ENCODE measurements around the gene EID1.

EID1 gene

DNA sequence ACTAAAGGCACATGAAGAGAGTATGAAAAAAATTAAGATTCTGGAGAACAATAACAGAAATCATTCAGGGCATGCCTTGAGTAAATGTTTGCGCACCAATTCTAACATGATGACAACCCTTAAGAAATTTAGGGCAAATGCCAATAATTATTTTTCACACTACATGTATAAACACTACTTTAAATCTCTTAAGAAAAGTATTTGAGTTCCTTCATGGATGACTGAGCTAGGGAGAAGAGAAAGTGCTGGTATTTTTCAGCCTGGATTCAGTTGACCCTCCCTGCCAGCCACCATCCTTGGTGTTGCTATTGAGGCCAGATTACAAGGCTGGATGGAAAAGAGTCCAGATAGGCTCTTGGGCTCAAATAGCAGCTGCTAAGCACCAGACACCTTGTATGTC, 8.0 kb upstream of the EID1 start:
- no peak for DNase-seq (ENCODE audit: low spot score)
- TF ChIP-seq, protein P1, sequence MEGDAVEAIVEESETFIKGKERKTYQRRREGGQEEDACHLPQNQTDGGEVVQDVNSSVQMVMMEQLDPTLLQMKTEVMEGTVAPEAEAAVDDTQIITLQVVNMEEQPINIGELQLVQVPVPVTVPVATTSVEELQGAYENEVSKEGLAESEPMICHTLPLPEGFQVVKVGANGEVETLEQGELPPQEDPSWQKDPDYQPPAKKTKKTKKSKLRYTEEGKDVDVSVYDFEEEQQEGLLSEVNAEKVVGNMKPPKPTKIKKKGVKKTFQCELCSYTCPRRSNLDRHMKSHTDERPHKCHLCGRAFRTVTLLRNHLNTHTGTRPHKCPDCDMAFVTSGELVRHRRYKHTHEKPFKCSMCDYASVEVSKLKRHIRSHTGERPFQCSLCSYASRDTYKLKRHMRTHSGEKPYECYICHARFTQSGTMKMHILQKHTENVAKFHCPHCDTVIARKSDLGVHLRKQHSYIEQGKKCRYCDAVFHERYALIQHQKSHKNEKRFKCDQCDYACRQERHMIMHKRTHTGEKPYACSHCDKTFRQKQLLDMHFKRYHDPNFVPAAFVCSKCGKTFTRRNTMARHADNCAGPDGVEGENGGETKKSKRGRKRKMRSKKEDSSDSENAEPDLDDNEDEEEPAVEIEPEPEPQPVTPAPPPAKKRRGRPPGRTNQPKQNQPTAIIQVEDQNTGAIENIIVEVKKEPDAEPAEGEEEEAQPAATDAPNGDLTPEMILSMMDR (IDR thresholded peaks at IDR 0.05; ENCODE audit: extremely low read depth, missing control alignments): no peak

DNA sequence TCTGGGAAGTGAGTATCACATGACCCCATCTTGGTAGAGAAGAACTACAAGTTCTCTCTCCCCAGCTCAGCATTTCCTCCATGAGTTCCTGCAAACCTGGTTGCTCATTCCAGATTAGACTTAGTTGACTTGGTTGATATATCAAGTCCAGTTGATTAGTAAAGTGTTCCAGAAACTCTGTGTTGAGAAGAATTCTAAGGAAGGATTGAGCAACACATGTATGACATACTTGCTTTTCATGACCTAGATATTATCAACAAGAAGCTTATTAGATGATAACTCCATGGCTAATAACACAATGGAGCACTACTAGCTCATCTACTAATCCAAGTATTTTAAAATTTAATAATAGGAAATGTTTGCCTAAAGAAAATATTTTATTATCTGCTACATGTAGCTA, 6.4 kb upstream of the EID1 start:
- TF ChIP-seq, protein P1 (IDR thresholded peaks at IDR 0.05; ENCODE audit: extremely low read depth, missing control alignments): no peak
- no peak for DNase-seq (ENCODE audit: low spot score)

DNA sequence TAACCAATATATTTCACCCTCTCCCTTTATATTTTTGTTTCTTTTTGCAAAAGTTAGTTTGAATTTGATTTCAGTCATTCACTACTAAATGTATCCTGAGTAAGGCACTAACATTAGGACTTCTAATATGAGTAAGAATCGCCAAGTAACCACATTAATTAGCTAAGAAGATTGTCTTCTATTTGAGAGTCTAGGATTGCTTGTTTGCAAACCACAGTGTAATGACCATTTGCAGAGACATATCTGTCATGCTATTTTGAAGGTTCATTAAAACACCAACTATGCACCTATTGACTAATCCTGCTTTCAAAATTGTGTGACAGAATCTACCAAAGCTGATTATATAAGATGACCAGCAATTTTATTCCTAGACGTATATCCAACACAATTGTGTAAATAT, 5.3 kb upstream of the EID1 start:
- no peak for DNase-seq (ENCODE audit: low spot score)
- TF ChIP-seq, protein P1 (IDR thresholded peaks at IDR 0.05; ENCODE audit: extremely low read depth, missing control alignments): no peak

DNA sequence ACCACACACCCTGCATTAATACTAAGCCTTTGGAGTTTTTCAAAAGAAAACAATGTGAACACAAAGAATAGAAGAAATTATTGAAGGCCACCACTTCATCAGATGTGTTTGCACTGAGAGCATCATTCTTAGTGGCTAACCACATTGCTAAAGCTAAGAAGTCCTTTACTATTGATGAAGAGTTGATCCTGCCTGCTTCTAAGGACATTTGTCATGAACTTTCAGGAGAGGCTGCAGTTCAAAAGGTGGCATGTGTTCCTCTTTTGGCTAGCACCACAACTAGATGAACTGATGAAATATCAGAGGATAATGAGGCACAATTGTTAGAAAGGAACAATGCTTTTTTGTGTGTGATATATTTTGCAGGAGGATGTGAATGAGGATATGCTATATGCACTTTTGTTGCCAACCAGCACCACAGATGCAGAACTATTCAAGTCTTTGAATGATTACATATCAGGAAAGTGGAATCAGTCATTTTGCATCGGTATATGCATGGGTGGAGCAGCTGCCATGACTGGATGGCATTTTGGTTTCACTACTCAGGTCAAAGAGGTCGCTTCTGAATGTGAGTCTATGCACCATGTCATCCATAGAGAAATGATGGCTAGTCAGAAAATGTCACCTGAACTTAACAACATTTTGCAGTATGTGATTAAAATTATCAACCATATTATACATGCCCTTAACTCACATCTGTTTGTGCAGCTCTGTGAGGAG, 2.5 kb upstream of the EID1 start:
- DNase-seq (ENCODE audit: low spot score): no peak
- TF ChIP-seq, protein P1 (IDR thresholded peaks at IDR 0.05; ENCODE audit: extremely low read depth, missing control alignments): no peak

DNA sequence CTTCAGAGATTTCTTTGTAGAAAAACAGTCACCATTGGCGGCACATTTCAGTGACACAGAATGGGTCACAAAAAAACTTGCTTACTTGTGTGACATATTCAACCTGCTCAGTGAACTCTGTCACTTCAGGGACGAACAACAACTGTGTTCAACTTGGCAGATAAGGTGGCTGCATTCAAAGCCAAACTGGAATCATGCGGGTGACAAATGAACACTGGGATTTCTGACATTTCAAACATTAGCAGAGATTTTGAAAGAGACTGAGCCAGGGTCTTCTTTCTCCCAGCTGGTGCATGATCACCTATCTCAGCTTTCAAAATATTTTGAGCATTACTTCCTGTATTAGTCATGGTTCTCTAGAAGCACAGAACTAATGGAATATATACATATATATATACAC, 1.9 kb upstream of the EID1 start:
- DNase-seq (ENCODE audit: low spot score): no peak
- TF ChIP-seq, protein P1 (IDR thresholded peaks at IDR 0.05; ENCODE audit: extremely low read depth, missing control alignments): no peak

DNA sequence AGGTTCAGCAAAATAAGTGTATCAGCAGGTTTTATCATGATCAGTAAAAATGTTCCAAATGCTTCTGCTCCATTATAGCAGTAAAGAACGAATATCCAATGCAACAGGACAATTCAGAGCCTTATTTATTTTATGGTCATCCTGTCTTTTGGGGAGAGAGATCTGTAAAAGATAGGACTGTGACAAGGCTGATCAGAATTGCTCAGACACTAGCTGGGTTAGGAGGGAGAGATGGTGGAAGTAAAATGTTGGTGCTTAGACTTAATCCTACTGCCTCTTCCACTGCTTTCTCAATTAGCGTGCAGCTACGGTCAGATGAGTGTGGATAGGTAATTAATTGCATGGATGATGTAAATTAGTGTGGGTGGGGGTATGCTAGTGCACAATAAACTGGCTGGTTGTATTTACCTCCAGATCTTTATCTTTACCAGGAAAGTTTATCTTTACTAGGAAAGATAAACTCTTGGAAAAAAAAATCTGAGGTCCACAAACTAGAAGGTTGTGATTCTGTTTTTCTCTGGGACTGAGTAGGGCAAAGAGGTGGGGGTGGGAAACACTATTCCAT, 2.2 kb downstream of the EID1 start:
- DNase-seq (ENCODE audit: low spot score): no peak
- TF ChIP-seq, protein P1 (IDR thresholded peaks at IDR 0.05; ENCODE audit: extremely low read depth, missing control alignments): no peak

DNA sequence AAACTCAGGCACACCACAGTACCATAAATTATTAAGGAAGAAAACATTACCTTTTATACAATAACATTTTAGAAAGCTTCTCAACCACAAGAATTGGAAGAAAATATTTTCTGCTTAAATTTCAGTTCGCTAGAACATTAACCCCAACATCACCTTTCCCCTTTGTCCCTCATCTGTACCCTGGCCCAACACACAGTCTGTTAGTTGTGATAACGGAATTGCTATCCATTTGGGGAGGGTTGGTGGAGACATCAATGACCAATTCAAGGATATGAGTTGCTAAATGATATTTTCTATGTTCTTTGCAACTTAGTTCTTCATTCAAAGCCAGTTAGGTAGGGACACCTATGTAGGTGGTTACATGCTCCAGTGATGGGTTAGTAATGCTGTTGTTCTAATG, 5.8 kb downstream of the EID1 start:
- no peak for DNase-seq (ENCODE audit: low spot score)
- TF ChIP-seq, protein P1 (IDR thresholded peaks at IDR 0.05; ENCODE audit: extremely low read depth, missing control alignments): no peak
